GM21390 (cell line): ENCODE results near the gene FBP2.
"Not testable (repeated sequence)": the region's sequence is repeated elsewhere in the genome, so short reads cannot be mapped to it uniquely, and the experiment has no call there.

ENCODE experiments used
- ATAC-seq: cut with Tn5 transposase; IDR thresholded peaks from one replicate; pipeline ENCODE4 v1.9.1; 2021; ENCODE audit not compliant: unreplicated experiment

FBP2 gene

GRCh38 chr9:94564279-94564678 is 29.3 kb downstream of the FBP2 start:
- ATAC-seq = not testable (repeated sequence)

GRCh38 chr9:94563548-94563947 is 30.1 kb downstream of the FBP2 start:
- no peak for ATAC-seq

- ATAC-seq = no peak
Observed at GRCh38 chr9:94560237-94560636, 33.4 kb downstream of the FBP2 start.

GRCh38 chr9:94557376-94557775 is 36.2 kb downstream of the FBP2 start:
- no peak for ATAC-seq

- ATAC-seq = no peak
Observed at GRCh38 chr9:94554439-94555331, 38.9 kb downstream of the FBP2 start, which contains the start of gene PCAT7. Gene PCAT7, plus strand, starts transcription at chr9:94555083.

GRCh38 chr9:94554078-94554438 is 39.6 kb downstream of the FBP2 start:
- no peak for ATAC-seq

- ATAC-seq = no peak
Observed at GRCh38 chr9:94553029-94553938, 40.3 kb downstream of the FBP2 start.

- no peak for ATAC-seq
Observed at GRCh38 chr9:94545940-94546339, 47.7 kb downstream of the FBP2 start.

GRCh38 chr9:94544335-94544734 is 49.3 kb downstream of the FBP2 start:
- ATAC-seq = not testable (repeated sequence)

GRCh38 chr9:94538908-94539307 is 54.7 kb downstream of the FBP2 start:
- no peak for ATAC-seq

GRCh38 chr9:94534901-94535300 is 58.7 kb downstream of the FBP2 start:
- no peak for ATAC-seq

GRCh38 chr9:94533601-94534000 is 60.0 kb downstream of the FBP2 start:
- no peak for ATAC-seq

GRCh38 chr9:94533155-94533554 is 60.5 kb downstream of the FBP2 start:
- ATAC-seq = no peak

- no peak for ATAC-seq
Observed at GRCh38 chr9:94528886-94529285, 64.7 kb downstream of the FBP2 start.

GRCh38 chr9:94526951-94527350 is 66.7 kb downstream of the FBP2 start:
- ATAC-seq = no peak

GRCh38 chr9:94526271-94526670 is 67.4 kb downstream of the FBP2 start:
- no peak for ATAC-seq

GRCh38 chr9:94525396-94526035 is 68.1 kb downstream of the FBP2 start:
- ATAC-seq = no peak

GRCh38 chr9:94517254-94517653 is 76.4 kb downstream of the FBP2 start:
- ATAC-seq = no peak

GRCh38 chr9:94514722-94515121 is 78.9 kb downstream of the FBP2 start:
- ATAC-seq = no peak

GRCh38 chr9:94511955-94512265 is 81.7 kb downstream of the FBP2 start:
- no peak for ATAC-seq

GRCh38 chr9:94511134-94511954 is 82.3 kb downstream of the FBP2 start:
- no peak for ATAC-seq
